Stimulated activated CD4-positive, alpha-beta T cell treated with anti-CD3 and anti-CD28 coated beads, Interleukin-2, amount 100 ng/mL, for 24 hours (primary cell): ENCODE results near the gene FCER1G.
"Not testable (repeated sequence)": the region's sequence is repeated elsewhere in the genome, so short reads cannot be mapped to it uniquely, and the experiment has no call there.

ENCODE experiments used
- DNase-seq, 2 donors: peaks; one replicate each; pipeline ENCODE4 v3.0.0-alpha.2; 2020

FCER1G gene

GRCh38 chr1:161209790-161210409, 5.2 kb upstream of the FCER1G start:
- DNase-seq = peak; percentile 74 to 79

- no peak for DNase-seq
Observed at GRCh38 chr1:161214369-161214768, 726 bp upstream of the FCER1G start.

GRCh38 chr1:161216945-161217712, 2.0 kb downstream of the FCER1G start:
- no peak for DNase-seq

GRCh38 chr1:161217831-161218230, 2.7 kb downstream of the FCER1G start:
- DNase-seq = no peak

DNA sequence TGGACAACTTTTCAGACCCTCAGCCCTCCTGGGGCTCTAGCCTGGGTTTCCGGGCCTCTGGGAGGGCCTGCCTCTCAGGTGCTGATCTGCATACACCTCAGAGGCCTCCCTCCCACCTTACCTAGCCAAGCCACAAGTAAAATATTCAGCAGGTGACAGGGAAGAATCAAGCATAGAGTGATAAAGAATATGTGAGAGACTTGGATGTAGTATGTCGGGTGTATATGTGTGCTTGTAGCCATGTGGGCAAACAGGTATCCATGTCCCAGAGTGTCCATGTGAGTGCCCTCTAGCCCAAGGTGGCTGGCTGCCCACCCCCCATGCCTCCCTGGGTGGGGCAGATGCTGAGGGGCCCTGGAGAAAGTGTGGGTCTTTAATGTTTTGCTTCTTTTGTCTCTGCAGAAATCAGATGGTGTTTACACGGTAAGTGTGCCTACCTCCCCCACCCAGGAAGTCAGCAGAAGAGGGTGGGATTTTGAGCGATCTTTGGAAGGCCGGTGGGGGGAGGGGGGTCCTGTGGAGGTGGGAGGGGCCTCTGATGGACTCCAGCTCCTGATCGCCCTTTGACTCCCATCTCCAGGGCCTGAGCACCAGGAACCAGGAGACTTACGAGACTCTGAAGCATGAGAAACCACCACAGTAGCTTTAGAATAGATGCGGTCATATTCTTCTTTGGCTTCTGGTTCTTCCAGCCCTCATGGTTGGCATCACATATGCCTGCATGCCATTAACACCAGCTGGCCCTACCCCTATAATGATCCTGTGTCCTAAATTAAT, 3.4 kb downstream of the FCER1G start:
- no peak for DNase-seq

DNA sequence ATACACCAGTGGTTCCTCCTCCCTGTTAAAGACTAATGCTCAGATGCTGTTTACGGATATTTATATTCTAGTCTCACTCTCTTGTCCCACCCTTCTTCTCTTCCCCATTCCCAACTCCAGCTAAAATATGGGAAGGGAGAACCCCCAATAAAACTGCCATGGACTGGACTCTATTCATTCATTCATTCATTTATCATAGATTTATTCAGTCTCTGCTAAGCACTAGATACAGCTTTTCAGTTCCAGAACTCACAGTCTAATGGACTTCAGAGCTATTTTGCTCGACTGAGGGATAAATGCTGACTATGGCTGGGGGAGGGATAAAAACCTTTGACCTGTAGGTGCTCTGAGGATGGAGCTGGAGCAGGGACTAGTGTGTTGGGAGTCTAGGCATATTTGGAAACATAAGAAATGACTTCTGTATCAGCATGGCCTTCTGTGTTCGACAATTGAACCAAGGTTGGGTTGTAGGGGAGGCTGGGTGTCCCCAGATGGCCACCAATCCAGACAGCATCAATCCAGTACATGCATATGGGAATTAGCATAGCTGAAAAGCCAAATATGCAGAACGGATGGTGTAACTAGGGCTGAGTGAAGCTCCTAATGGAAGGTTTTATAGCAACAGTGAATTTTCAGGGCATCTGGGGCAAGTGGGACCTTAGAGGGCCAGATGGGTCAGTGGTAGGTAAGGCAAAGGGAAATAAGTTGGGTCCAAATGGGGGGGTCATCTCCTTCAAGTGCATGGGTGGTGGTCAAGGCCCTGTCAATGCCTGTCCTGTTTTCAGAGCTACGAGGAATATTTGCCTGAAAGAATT, 4.2 kb downstream of the FCER1G start:
- no peak for DNase-seq

- DNase-seq = no peak
Observed at GRCh38 chr1:161220002-161220401, 4.9 kb downstream of the FCER1G start.

DNA sequence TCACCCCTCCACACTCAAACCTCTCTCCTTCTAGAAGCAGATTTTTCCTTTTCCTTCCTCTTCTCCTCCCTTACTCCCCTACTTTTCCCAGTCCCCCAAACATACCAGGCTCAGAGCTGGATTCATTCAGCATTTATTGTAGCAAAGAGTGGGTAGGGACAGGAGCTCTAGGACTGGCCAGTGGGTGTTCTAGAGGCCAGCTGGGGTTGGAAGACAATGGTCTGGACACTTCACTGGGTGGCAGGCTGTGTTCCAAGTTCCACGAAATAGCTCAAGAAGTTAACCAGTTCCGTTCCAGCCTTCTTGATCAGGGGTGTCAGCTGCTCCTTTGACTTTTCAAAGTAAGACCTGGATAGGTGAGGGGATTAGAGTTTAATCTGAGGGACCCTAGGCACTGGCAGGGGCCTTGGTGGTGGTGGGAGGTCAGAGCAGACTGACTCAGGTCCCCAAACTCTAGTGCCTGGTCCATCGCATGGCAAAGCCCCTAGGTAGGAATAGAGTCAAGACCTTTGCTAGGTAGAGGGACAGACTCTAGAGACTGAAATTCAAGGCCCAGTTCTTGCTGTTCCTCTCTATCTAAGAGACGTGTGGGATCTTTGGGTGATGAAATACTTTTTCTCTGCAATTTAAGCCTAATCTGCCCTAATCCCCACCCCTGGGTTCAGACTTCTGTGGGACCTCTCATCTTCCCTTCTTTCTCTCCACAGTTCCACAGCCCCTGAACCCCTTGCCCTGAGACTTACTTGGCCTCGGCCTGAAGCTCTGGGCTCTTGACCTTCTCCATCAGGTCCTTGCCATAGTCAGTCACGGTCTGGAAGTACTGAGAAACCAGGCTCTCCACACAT, 7.3 kb downstream of the FCER1G start:
- DNase-seq = no peak

GRCh38 chr1:161223805-161224694, 9.0 kb downstream of the FCER1G start:
- no peak for DNase-seq

- not testable (repeated sequence) for DNase-seq
Observed at GRCh38 chr1:161224695-161225087, 9.6 kb downstream of the FCER1G start.

- no peak for DNase-seq
Observed at GRCh38 chr1:161225178-161225533, 10.1 kb downstream of the FCER1G start.

DNA sequence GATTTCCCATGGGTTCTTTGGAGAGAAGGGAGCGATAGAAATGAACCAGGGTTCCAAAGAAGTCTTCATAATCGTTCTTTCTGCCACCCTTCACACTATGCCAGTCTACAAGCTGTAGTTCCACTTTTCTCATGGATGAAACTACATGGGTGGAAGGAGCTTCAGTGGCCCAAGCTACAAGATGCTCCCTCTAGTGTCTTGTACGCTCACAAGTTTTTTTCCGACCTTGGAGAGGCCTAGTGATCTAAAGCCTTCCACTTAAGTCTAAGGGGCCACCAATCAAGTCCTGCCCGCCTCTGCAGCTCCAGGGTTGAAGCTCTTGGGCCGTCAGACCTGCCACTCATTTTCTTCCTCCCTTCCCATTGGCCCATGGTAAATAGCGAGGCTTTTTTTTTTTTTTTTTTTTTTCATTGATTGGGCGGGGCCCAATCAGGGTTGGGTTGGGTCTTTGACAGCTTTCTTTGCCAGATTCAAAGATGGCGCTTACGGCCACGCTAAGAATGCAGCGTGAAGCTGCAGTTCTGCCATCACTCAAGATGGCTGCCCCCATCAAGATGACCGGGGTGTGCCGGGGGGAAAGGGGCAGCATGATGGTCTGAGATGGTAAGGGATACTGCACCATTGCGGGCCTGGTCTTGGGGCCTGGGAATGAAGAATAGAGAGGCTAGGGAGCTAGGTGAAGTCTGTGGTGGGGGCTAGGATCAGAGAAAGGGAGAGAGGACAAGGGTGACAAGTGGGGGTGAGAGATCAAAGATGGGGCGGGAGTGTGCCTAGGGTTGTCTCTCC, 10.6 kb downstream of the FCER1G start, which contains the start of gene TOMM40L:
TOMM40L (plus strand) TSS at position 527 of the 786 bp plus-strand sequence. CDS start 430 bp downstream, outside the sequence.
- peak; percentile 86 to 87 for DNase-seq

DNA sequence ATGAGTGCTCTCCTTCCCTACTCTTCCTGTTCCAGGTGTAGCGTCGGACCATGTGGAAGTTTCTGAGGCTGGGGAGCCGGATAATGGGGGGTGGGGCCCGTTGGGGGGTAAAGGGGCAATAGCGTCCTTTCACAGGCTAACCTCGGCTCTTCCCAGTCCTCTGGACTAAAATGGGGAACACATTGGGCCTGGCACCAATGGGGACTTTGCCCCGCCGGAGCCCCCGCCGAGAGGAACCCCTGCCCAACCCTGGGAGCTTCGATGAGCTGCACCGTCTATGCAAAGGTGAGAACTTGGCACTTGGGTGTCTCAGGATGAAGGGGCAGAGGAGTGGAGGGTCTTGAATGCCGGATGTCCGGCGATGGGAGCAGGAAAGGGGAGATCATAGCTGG, 11.2 kb downstream of the FCER1G start:
- no peak for DNase-seq

DNA sequence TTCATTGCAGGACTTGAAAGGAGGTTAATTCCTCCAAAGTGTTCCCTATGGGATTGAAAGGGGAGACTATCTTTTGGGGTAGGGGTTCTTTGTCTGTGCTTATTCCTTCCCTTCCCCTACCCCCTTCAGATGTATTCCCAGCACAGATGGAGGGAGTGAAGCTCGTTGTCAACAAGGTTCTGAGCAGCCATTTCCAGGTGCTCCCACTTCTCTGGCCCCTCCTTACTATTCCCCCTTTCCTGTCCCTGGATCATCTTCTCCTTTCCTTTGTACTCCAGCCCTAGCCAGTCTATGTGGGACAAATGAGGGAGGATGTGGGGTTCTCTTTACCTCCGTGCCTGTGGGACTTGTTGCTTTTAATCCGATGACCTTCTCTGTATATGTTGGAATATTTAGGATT, 11.7 kb downstream of the FCER1G start:
- DNase-seq = no peak

DNA sequence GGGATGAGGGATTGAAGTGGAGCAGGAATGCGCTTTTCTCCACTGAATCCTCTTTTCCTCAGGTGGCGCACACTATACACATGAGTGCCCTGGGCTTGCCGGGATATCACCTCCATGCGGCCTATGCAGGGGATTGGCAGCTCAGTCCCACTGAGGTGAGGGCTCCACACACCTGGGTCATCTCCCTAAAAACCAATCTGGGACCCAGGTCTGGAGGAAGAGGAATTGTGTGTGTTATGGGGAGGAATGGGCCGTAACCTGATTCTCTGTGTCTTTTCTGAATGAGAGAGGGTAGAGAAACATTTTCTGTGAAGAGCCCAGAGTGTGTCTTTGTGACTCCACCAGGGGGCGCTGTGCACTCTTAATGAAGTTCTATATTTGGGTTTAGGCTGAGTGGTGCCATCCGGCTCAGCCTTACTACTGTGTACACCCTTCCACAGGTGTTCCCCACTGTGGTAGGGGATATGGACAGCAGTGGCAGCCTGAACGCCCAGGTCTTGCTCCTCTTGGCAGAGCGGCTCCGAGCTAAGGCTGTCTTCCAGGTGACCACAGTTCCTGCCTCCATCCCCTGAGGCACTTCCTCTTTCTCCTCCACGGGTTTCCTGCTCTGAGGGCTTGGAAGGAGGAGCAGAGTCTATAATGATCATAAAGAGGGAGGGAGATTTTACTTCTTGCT, 12.2 kb downstream of the FCER1G start:
- DNase-seq = peak; percentile 95 to 96

DNA sequence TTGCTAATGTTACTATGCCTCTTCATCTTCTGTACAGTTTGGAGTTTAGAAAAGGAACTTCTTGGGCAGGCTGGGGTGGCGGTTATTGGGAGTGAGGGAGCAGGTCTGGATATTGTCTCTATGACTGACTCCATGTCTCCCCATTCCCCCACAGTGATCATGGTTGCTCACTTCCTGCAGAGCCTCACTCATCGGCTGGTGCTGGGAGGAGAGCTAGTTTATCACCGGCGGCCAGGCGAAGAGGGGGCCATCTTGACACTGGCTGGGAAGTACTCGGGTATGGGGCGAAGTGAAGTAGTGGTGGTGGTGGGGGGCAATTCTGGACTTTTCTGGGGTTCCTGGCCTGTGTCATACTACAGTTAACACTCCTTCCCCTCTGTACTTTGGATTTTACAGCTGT, 12.9 kb downstream of the FCER1G start:
- no peak for DNase-seq

GRCh38 chr1:161229896-161230295, 14.8 kb downstream of the FCER1G start:
- no peak for DNase-seq

GRCh38 chr1:161230762-161231161, 15.7 kb downstream of the FCER1G start:
- DNase-seq = no peak

DNA sequence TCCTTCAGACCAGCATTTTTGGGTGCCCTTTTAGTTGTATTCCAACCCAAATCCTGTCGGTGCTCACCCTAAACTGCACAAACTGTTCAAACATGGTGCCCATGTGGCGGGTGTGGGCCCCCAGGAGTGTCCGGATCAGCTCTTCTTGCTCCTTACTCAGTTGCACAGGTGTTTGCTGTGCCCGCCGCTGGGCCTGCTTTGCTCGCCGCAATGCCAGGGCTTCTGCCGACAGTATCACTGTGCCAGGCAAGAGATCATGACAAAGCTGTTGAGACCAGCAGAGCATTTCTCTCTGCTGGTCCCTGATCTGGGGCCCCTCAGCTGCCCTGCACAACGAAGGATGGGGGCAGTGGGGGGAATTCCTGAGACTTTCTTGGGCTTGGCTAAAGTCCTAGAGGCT, 18.0 kb downstream of the FCER1G start:
- no peak for DNase-seq
